GM10847 (cell line): ENCODE results near the gene PBX2.

Experiments
- POLR2A ChIP-seq: IDR thresholded peaks from 2 replicates; pipeline ENCODE4 v1.6.1; 2011; ENCODE audit not compliant: insufficient read length; ENCODE audit errors: extremely low read depth

Gene PBX2

DNA sequence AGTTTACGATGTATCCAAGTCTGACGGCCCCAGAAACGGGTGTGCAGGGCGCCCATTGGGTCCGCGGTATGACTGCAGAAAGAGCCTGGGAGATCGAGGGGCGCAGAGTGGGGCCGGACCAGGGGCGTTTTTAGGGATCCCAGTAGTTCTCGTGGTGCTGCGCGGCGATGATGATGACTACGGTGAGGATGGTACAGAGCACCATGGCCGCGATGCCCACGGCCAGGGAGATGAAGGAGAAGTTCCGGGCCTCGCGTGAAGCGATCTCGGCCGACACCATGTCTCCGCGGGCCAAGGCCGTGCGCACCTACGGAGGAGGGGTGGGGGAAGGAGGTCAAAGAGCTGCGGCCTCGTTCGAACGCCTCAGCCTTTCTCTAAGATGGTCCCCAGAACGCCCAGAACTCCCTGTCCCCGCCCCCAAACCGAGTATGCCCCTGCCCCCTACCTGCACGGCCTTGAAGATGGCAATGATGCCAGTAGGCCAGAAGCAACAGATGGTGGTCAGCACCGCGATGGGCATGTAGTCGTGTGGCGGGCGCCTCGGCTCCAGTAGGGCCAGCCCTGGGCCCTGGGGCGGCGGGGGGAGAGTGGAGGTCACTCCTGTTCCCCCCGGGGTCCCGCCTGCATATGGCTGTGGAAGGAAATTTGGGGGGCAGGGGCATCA lies 40.8 kb downstream of the PBX2 start:
- no peak for TF ChIP-seq POLR2A

DNA sequence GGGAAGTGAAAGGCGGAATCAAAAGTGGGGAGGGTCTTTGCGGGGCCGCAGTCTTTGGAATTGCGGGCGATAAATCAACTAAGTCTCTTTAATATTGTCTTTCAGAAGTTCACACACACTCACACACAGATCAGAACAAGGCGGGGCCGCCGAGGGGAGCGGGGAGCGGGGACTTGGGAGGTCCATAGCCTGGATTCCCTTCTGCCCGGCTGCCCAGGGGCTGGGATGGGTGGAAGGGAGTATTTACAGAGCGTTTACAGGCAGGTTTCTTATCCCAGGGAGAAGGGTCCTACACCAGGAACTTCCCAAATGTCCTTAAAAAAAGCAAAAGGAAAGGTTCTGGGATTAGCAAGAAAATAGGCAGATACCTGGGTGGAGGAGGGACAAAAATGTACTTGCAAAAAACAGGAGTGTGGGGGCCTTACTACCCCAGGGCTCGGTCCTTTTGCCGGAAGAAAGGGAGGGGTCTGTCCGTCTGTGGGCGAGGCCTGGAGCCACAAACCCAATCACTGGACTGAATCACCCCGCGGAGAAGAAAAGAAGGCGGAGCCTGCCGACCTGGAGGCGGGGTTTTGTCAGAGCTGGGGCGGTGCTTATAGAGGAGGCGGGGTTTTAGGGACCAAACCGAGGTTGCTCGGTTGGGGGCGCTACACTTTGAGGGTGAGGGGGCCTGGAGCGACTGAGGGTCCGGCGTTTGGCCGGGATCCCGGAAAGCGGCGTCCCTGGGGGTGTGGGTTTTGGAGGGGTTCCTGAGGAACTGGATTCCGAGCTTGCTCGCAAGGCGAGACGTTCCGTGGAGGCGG lies 41.5 kb downstream of the PBX2 start:
- no peak for TF ChIP-seq POLR2A

DNA sequence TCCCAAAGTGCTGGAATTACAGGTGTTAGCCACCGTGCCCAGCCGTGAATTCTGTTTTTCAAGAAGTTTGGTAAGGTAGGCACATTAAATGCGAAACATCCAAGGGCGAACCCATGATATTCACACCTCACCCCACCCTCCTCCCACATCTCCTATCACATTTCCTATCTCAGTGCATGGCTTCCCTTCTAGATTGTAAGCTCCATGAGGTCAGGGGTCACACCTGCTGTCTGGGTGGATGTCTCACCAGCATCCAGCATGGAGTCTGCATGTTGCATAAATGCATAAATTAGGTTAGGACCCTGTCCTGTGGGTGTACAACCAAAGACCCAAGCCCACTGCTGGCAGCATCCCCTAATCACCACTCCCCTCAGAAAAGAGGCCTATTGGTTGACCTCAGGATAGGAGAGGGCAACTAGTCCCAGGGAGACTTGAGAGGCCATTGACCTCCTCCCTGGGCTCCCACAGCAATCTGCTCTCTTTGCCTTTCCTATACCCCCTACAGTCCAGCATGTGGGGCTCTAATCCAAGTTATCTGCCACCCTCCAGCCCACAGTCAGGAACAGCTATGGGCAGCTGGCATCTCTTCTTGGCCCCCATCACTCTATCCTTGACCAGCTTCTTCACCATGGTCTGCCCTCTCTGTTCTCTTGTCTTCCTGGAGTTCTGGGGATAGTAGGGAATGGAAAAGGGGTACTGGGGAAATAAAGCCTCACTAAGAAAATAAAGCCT lies 42.4 kb downstream of the PBX2 start:
- no peak for TF ChIP-seq POLR2A

DNA sequence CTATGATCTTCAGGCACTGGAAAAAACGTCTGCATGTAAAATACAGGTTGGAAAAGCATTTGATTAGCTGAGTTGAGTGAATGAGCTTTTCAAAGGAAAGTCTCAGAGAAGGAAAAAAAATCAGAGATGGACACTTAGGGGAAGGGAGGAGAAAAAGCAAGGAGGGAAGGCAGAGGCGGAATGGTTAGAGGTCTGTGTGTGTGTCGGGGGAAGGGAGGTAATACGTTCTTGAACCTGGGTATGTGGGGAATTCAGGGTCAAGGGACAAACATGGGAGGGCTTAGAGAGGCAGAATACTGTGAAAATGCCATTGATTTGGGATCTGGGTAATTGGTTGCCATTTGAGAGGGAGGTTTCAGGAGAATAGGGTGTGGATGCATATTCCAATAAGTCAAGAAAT lies 43.3 kb downstream of the PBX2 start:
- TF ChIP-seq POLR2A, result no peak

DNA sequence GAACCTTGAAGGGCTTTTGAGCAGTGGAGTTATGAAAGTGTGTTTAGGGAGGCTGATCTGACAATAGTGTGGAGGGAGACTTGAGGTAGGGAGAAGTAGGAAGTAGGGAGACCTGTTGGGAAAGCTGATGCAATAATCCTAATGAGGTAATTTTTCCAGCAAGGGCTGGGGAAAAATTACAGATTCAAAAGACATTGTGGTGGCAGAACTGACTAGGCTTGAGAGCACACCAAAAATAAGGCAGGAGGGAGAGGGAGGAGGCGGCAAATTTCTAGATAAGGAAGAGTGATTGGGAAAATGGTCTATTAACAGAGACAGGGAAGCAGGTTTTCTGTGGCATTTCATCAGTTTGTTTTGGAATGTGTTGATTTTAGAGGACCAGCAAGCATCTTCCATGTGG lies 43.7 kb downstream of the PBX2 start:
- TF ChIP-seq POLR2A, result no peak

DNA sequence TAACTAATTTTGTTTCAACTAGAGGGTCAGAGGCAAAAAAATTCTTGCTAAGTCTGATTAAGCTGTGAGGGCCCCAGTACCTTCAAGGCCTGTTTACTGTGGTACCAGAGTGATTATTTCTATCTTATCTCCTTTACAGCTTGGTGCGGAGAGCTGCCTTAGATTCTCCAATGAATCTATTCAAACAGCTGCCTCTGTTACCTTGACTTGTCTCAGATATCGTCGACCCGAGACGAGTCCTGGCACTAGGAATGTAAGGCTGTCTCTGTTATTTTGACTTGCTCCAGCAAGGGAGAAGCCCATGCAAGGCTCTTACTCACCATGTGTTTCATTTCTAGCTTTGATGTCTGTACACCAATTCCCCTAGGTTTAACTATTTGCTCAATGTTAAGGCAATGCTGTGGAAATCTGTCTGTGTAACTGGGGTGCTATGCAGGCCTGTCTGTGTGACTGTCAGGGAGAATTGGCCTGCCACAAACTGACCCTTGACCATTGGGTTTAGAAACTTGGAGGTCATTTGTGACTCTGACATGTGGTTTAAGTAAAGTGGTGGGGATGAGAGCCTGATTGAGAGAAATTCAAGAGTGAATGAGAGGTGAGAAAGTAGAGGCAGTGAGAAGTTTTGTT lies 49.5 kb downstream of the PBX2 start:
- no peak for TF ChIP-seq POLR2A

DNA sequence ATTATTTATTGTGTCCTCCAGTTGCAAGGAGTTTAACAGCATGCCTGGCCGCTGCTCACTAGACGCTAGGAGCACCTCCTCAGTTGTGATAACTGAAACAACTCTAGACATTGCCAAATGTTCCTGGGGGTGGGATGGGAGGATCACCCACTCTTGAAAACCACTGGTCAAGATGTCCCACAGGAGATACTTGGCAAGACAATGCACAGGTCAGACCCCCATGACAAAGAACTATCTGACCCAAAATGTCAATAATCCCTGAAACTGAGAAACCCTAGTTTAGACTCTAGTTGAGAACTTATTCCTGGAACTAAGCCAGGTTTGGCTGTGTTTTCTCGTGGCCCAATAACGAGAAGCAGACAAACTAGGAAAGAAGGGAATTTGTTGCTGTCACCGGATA lies 50.4 kb downstream of the PBX2 start:
- TF ChIP-seq POLR2A, result no peak

DNA sequence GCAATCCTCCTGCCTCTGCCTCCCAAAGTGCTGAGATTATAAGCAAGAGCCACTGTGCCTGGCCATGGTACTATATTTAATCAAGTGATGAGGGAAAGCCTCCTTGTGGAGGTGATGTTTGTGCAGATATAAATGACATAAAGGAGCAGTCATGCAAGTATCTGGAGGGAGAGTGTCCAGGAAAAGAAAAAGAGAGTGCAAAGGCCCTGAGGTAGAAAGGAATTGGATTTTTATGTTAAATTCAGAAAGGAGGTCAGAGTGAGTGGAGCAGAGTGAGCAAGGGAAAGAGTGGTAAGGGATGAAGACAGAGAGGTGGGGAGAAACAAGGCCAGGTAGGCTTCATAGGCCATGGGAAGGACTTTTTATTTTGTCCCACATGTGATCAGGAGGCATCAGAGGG lies 52.5 kb downstream of the PBX2 start:
- TF ChIP-seq POLR2A, result no peak
